ENCODE measurements around the gene NR6A1.

NR6A1 gene

DNA sequence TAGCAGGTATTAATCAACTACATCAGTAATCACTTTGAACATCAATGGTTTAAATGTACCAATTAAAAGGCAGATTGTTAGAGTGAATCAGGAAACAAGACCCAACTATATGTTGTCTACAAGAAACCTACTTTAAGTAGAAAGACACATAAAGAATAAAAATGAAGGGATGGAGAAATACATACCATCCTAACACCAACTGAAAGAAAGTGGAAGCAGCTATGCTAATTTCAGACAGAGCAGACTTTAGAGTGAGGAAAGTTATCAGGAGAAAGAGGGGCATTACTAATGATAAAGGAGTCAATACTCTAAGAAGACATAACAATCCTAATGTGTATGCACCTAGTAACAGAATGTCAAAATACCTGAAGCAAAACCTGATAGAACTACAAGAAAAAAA, 125.8 kb downstream of the NR6A1 start:
- Histone ChIP-seq H3K27me3 (ENCODE audit: insufficient read depth, low read length, poor library complexity, severe bottlenecking) (no peaks in the 10 kb centered on the region), H2AFZ (ENCODE audit: low read length) (no peak overlapping the region), H3K9me3 (ENCODE audit: insufficient read depth, low read depth, low read length) (0 out of 2 replicates have a peak, but pooled peaks cover 3% of the 10 kb centered on the region), H3K9ac (ENCODE audit: low read depth, low read length, poor library complexity, severe bottlenecking) (no peak overlapping the region), H3K4me1 (ENCODE audit: insufficient read depth, low read length, poor library complexity, severe bottlenecking) (no peaks in the 10 kb centered on the region), H3F3A (ENCODE audit: low read depth) (no peaks in the 10 kb centered on the region), H4K20me1 (ENCODE audit: insufficient read depth, low read length, poor library complexity, severe bottlenecking) (no peaks in the 10 kb centered on the region), H3K9me2 (replicated peaks; ENCODE audit: low read depth, low read length) (no peaks in the 10 kb centered on the region), H3K4me2 (ENCODE audit: low read depth, low read length, poor library complexity, severe bottlenecking) (no peak overlapping the region), H3K4me3 (ENCODE audit: low read length, poor library complexity, severe bottlenecking) (no peak overlapping the region), H3K79me2 (ENCODE audit: insufficient read depth, low read length) (no peaks in the 10 kb centered on the region), H3K36me3 (ENCODE audit: insufficient read depth, low read length) (no peaks in the 10 kb centered on the region)
- TF ChIP-seq, protein P1, sequence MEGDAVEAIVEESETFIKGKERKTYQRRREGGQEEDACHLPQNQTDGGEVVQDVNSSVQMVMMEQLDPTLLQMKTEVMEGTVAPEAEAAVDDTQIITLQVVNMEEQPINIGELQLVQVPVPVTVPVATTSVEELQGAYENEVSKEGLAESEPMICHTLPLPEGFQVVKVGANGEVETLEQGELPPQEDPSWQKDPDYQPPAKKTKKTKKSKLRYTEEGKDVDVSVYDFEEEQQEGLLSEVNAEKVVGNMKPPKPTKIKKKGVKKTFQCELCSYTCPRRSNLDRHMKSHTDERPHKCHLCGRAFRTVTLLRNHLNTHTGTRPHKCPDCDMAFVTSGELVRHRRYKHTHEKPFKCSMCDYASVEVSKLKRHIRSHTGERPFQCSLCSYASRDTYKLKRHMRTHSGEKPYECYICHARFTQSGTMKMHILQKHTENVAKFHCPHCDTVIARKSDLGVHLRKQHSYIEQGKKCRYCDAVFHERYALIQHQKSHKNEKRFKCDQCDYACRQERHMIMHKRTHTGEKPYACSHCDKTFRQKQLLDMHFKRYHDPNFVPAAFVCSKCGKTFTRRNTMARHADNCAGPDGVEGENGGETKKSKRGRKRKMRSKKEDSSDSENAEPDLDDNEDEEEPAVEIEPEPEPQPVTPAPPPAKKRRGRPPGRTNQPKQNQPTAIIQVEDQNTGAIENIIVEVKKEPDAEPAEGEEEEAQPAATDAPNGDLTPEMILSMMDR (conservative IDR thresholded peaks at IDR 0.05; ENCODE audit: low read length) = no peak
- no peak for TF ChIP-seq EZH2phosphoT487 (IDR thresholded peaks at IDR 0.05; ENCODE audit: borderline replicate concordance)

DNA sequence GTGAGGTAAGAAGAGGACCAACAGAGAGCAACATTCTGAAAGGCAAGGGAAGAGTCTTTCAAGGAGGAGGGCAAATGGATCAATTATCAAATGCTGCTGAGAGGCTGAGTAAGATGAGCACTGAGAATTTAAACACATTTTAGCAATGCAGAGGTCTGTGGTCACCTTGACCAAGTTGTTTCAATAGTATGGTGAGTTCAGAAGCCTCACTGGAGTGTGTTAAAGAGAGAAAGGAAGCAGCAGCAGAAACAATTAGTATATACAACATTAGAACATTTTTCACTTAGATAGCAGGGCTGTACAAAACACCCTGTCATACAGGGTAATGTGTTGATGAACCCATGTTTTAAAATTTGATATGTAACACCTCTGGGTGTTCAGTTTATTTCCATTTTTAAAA, 131.5 kb downstream of the NR6A1 start:
- Histone ChIP-seq H4K20me1 (ENCODE audit: insufficient read depth, low read length, poor library complexity, severe bottlenecking) (no peaks in the 10 kb centered on the region), H3K79me2 (ENCODE audit: insufficient read depth, low read length) (no peaks in the 10 kb centered on the region), H3F3A (ENCODE audit: low read depth) (no peaks in the 10 kb centered on the region), H3K4me1 (ENCODE audit: insufficient read depth, low read length, poor library complexity, severe bottlenecking) (no peaks in the 10 kb centered on the region), H3K4me2 (ENCODE audit: low read depth, low read length, poor library complexity, severe bottlenecking) (no peak overlapping the region), H3K9ac (ENCODE audit: low read depth, low read length, poor library complexity, severe bottlenecking) (no peak overlapping the region), H2AFZ (ENCODE audit: low read length) (no peak overlapping the region), H3K36me3 (ENCODE audit: insufficient read depth, low read length) (no peaks in the 10 kb centered on the region), H3K9me3 (ENCODE audit: insufficient read depth, low read depth, low read length) (no peaks in the 10 kb centered on the region), H3K27me3 (ENCODE audit: insufficient read depth, low read length, poor library complexity, severe bottlenecking) (no peaks in the 10 kb centered on the region), H3K9me2 (replicated peaks; ENCODE audit: low read depth, low read length) (no peaks in the 10 kb centered on the region), H3K4me3 (ENCODE audit: low read length, poor library complexity, severe bottlenecking) (no peak overlapping the region)
- TF ChIP-seq, protein P1 (conservative IDR thresholded peaks at IDR 0.05; ENCODE audit: low read length) = no peak
- no peak for TF ChIP-seq EZH2phosphoT487 (IDR thresholded peaks at IDR 0.05; ENCODE audit: borderline replicate concordance)

DNA sequence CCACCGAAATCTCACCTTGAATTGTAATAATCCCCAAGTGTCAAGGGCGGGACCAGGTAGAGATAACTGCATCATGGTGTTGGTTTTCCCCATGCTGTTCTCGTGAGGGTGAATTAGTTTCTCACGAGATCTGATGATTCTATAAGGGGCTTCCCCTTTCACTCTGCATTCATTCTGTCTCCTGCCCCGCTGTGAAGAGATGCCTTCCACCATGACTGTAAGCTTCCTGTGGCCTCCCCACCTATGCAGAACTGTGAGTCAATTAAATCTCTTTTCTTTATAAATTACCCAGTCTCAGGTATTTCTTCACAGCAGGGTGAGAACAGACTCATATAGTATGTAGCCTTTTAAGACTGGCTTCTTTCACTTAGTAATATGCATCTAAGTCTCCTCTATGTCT, 135.8 kb downstream of the NR6A1 start:
- Histone ChIP-seq H2AFZ (ENCODE audit: low read length) (no peak overlapping the region), H3K4me1 (ENCODE audit: insufficient read depth, low read length, poor library complexity, severe bottlenecking) (peaks cover 22% of the 10 kb centered on the region), H3K4me2 (ENCODE audit: low read depth, low read length, poor library complexity, severe bottlenecking) (no peak overlapping the region), H3K4me3 (ENCODE audit: low read length, poor library complexity, severe bottlenecking) (no peak overlapping the region), H3K36me3 (ENCODE audit: insufficient read depth, low read length) (no peaks in the 10 kb centered on the region), H3K9me3 (ENCODE audit: insufficient read depth, low read depth, low read length) (no peaks in the 10 kb centered on the region), H3K79me2 (ENCODE audit: insufficient read depth, low read length) (no peaks in the 10 kb centered on the region), H4K20me1 (ENCODE audit: insufficient read depth, low read length, poor library complexity, severe bottlenecking) (no peaks in the 10 kb centered on the region), H3K9me2 (replicated peaks; ENCODE audit: low read depth, low read length) (no peaks in the 10 kb centered on the region), H3F3A (ENCODE audit: low read depth) (no peaks in the 10 kb centered on the region), H3K9ac (ENCODE audit: low read depth, low read length, poor library complexity, severe bottlenecking) (no peak overlapping the region), H3K27me3 (ENCODE audit: insufficient read depth, low read length, poor library complexity, severe bottlenecking) (no peaks in the 10 kb centered on the region)
- TF ChIP-seq, protein P1 (conservative IDR thresholded peaks at IDR 0.05; ENCODE audit: low read length) = no peak
- no peak for TF ChIP-seq EZH2phosphoT487 (IDR thresholded peaks at IDR 0.05; ENCODE audit: borderline replicate concordance)

Measured in Loucy (cell line).